ENCODE data around the gene CLIC4. TPM values are rescaled to one million over a fixed set of nuclear protein-coding genes. Genes with fewer than 3 reads are reported as not detected.
A peak's percentile ranks its signal among the peaks of the same experiment; 100 is the strongest.

CLIC4 gene
- total and polyA plus RNA-seq, 9 of the 15 experiments (the other 6 are each of a cell fraction or from before 2014, with no cell fraction given), result 16.0 to 67.5 (median 38.4) TPM

DNA sequence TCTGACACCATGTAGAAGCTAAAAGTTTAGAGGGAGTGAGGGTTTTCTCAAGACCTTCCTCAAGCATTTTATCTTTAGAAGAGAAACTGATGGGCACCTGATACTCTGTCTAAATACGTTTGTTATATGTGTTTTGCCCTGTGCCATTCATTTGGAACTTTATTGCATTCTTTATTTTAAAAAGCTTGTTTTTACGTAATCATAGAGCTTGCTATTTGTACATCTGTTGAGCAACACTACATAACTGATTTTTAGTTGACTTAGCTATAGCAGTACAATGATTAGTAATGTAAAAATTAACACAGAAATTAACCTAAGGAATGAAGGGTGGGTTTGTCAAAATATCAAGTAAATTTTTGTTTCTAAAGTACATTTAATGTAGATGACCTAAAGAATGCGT, 96.3 kb downstream of the CLIC4 start:
- TF ChIP-seq CEBPG (CRISPR knock-in tag; IDR thresholded peaks at IDR 0.05) (no peak), CEBPG (tag; conservative IDR thresholded peaks at IDR 0.05 in 1 of 2, IDR thresholded peaks at IDR 0.05 in 1 of 2) (peak in 1 of 2 experiments; percentile 33; a peak in 1 of 4 replicates), KAT2B (IDR thresholded peaks at IDR 0.05; ENCODE audit: low read depth, low read length) (no peak)
- Histone ChIP-seq H3K36me3 (ENCODE audit: control insufficient read depth, insufficient read depth, low read length) (peaks cover 18% of the 10 kb centered on the region; the same call in 2 of the 3 replicates), H4K20me1 (replicated peaks; ENCODE audit: control insufficient read depth, insufficient read depth, low read length) (peaks cover 5% of the 10 kb centered on the region; the same call in 1 of the 2 replicates), H2AFZ (ENCODE audit: low read depth, low read length) (no peak overlapping the region), H3K4me2 (ENCODE audit: insufficient read depth, low read length) (no peak overlapping the region), H3K27me3 (ENCODE audit: control insufficient read depth in 2 of 2, insufficient read depth in 2 of 2, low read length in 2 of 2) (no peaks in the 10 kb centered on the region), H3K9ac (ENCODE audit: insufficient read depth in 1 of 2, low read depth in 2 of 2, low read length in 2 of 2) (no peak overlapping the region), H3K4me1 (replicated peaks in 1 of 2; ENCODE audit: control insufficient read depth in 2 of 2, insufficient read depth in 2 of 2, low read length in 2 of 2) (no peaks in the 10 kb centered on the region), H3K9me3 (replicated peaks; ENCODE audit: control insufficient read depth, insufficient read depth, low read depth, low read length) (no peaks in the 10 kb centered on the region), H3K9me1 (ENCODE audit: control insufficient read depth, insufficient read depth, low read length) (no peaks in the 10 kb centered on the region), H3K4me3 (no peak overlapping the region), H3K79me2 (ENCODE audit: control insufficient read depth, insufficient read depth, low read length) (no peaks in the 10 kb centered on the region), H3K27ac (ENCODE audit: extremely low read depth, low read depth, low read length) (no peak overlapping the region)
- intact Hi-C loops (cut with micrococcal nuclease), result no loop called here
- CTCF ChIA-PET (ENCODE audit: low intra/inter-chr PET ratio), result no interaction called here
- POLR2A ChIA-PET, result no interaction called here
- no peak for ATAC-seq
- in situ Hi-C loops (cut with MboI), result no loop called here
- no peak for DNase-seq (ENCODE audit: extremely low read depth in 1 of 4, low spot score in 3 of 4)
- WGBS (ENCODE audit: insufficient coverage, low coverage, missing lambda C conversion rate), result 77% methylated on average over 3 of the region's 3 CpGs
- BruUV-seq (replicated peaks), result no TSS peak
- no peak for FAIRE-seq

DNA sequence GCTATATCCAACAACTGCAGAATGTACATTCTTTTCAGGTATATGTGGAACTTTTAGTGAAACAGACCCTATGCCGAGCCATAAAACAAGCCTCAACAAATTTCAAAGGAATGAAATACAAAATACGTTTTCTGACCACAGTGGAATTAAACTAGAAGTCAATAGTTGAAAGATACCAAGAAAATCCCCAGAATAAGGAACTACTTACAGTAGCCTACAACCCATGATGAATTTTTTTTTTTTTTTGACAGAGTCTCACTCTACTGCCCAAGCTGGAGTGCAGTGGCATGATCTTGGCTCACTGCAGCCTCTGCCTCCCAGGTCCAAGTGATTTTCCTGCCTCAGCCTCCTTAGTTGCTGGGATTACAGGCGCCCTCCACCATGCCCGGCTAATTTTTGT, 101.4 kb downstream of the CLIC4 start:
- in situ Hi-C loops (cut with MboI), result loop anchor here (5.0 kb wide), 1 partner anchor 256 kb away; no protein-coding TSS in a partner anchor
- BruUV-seq (replicated peaks), result no TSS peak

More for the DNA sequence above, 101.4 kb downstream of the CLIC4 start:
- no peak overlapping the region for H3K9ac ChIP-seq (ENCODE audit: insufficient read depth in 1 of 2, low read depth in 2 of 2, low read length in 2 of 2)
- DNase-seq (ENCODE audit: extremely low read depth in 1 of 4, low spot score in 3 of 4) (no peak), ATAC-seq (no peak), FAIRE-seq (no peak)
- H3K36me3 ChIP-seq (ENCODE audit: control insufficient read depth, insufficient read depth, low read length), result no peaks in the 10 kb centered on the region
- H3K9me3 ChIP-seq (replicated peaks; ENCODE audit: control insufficient read depth, insufficient read depth, low read depth, low read length), result no peaks in the 10 kb centered on the region
- WGBS (ENCODE audit: insufficient coverage, low coverage, missing lambda C conversion rate), result 75% methylated on average over 4 of the region's 4 CpGs
- no peaks in the 10 kb centered on the region for H3K79me2 ChIP-seq (ENCODE audit: control insufficient read depth, insufficient read depth, low read length)
- ChIA-PET CTCF (ENCODE audit: low intra/inter-chr PET ratio) (interaction anchor here (0.8 to 1.6 kb wide), 4 partner anchors 52 to 359 kb away, joined by 3 to 11 read pairs (median 5); partner anchors contain the start of gene SRRM1), POLR2A (interaction anchor here (0.6 kb wide), 1 partner anchor 196 kb away, joined by 3 read pairs; no protein-coding TSS in a partner anchor)
- no peaks in the 10 kb centered on the region for H4K20me1 ChIP-seq (replicated peaks; ENCODE audit: control insufficient read depth, insufficient read depth, low read length)
- TF ChIP-seq TCF3 (CRISPR knock-in tag; IDR thresholded peaks at IDR 0.05) (no peak), ZNF232 (CRISPR knock-in tag; IDR thresholded peaks at IDR 0.05) (no peak), ZNF408 (CRISPR knock-in tag; IDR thresholded peaks at IDR 0.05; ENCODE audit: low read depth) (no peak), ESRRA (IDR thresholded peaks at IDR 0.05; ENCODE audit: borderline replicate concordance, low read depth) (no peak), NR2C2 (CRISPR knock-in tag; IDR thresholded peaks at IDR 0.05) (no peak), NR2C2 (tag; IDR thresholded peaks at IDR 0.05) (no peak)
- TF ChIP-seq, protein P1, sequence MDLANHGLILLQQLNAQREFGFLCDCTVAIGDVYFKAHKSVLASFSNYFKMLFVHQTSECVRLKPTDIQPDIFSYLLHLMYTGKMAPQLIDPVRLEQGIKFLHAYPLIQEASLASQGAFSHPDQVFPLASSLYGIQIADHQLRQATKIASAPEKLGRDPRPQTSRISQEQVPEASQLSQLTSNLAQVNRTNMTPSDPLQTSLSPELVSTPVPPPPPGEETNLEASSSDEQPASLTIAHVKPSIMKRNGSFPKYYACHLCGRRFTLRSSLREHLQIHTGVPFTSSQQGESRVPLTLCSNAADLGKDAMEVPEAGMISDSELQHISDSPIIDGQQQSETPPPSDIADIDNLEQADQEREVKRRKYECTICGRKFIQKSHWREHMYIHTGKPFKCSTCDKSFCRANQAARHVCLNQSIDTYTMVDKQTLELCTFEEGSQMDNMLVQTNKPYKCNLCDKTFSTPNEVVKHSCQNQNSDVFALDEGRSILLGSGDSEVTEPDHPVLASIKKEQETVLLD (IDR thresholded peaks at IDR 0.05), result no peak
- peaks cover 0 to 13% of the 10 kb centered on the region in 2 experiments; a peak in 2 of 5 replicates for H3K4me1 ChIP-seq (replicated peaks in 1 of 2; ENCODE audit: control insufficient read depth in 2 of 2, insufficient read depth in 2 of 2, low read length in 2 of 2)
- no peaks in the 10 kb centered on the region; a peak in 1 of 5 replicates for H3K27me3 ChIP-seq (ENCODE audit: control insufficient read depth in 2 of 2, insufficient read depth in 2 of 2, low read length in 2 of 2)
- H3K27ac ChIP-seq (ENCODE audit: extremely low read depth, low read depth, low read length), result no peak overlapping the region
- H3K9me1 ChIP-seq (ENCODE audit: control insufficient read depth, insufficient read depth, low read length), result no peaks in the 10 kb centered on the region
- intact Hi-C loops (cut with micrococcal nuclease), result loop anchor here (5.0 kb wide), 1 partner anchor 76 kb away; no protein-coding TSS in a partner anchor
- H2AFZ ChIP-seq (ENCODE audit: low read depth, low read length), result no peak overlapping the region
- H3K4me3 ChIP-seq, result no peak overlapping the region
- no peak overlapping the region for H3K4me2 ChIP-seq (ENCODE audit: insufficient read depth, low read length)

Data from K562 (cell line).